GM21529 (cell line): Measurements from ENCODE around the gene ITPKA.
"Not testable (repeated sequence)": the region's sequence is repeated elsewhere in the genome, so short reads cannot be mapped to it uniquely, and the experiment has no call there.

ENCODE experiments used
- ATAC-seq: cut with Tn5 transposase; IDR thresholded peaks from one replicate; pipeline ENCODE4 v1.9.1; 2021; ENCODE audit not compliant: unreplicated experiment

The ITPKA gene

DNA sequence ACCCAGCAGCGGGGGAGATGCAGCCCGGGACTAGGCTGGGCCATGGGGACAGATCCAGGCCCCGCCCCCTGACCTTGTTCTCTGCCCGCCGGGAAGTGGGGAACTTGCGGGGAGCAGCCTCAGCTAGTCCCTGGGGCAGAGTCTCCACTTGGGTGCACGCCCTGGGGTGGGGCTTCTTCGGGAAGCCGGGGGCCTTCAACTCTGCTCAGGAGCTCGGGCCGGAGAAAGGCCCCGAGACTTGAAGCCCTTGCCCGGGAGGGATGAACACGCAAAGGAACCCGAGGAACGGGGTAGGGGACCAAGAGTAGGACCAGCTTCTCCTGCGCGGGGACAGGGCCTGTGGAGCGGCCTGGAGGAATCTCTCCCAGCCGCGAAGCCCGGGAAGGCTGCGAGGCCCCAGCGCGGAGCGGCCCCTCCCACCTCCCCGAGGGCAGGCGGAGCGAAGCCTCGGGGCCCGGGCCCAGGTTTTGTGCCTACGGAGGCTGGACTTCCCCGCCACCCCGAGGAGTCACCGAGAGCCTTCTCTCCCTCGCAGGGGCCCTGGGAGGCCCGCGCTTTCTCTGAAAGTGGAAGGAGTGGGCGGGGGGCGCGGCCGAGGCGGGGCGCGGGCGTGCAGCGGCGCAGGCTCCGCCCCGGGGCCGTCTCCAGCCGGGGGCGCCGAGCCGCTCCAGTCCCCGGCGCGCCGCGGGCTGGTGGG, at the start of gene ITPKA:
Gene ITPKA (plus strand): TSS at position 670 of the 697 bp plus-strand sequence. CDS start 54 bp downstream, outside the sequence.
- ATAC-seq = peak; percentile 73

DNA sequence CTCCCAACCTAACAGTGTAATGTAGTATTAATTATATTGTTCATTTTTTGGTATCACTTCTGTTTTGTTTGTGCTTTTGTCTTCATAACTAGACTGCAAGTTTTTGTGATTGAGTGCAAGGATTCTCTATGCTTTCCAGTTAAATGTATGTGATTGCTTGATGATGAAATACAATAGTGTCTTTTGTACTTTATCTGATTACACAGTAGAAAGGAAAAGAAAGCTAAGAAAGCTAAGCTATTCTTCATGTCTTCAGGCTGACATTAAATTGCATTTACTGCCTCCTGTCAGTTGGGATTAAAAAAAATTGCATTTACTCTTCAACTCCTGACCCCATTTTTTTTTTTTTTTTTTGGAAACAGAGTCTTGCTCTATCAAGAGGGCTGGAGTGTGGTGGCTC, 48.3 kb upstream of the ITPKA start:
- no peak for ATAC-seq

DNA sequence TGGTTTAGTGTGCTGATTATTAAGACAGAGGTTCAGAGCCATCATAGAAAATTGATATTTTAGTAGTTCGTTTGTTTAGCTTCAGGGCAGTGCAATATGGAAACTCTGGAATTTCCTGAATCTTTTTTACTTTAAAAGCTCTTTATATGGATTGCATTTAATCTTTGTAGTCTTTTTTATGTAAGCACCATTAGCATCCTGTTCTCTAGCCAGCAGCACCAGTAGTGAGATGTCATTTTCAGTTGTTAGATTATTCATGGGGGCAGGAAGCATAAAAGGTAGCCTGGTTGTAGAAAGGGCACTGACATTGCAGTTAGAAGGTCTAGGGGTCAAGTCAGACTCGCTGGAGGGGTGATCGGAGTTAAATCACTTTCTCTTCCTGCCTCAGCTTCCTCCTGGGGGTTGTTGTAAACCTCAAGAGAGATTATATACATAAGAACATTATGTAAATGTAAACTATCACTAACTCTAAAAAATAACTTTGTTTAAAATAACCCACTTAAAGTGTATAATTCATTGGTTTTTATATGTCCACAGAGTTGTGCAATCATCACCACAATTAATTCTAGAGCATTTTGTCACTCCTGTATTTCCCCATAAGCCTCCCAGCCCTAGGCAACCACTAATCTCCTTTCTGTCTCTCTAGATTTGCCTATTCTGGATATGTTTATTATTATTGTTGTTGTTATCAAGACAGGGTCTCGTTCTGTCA, 31.4 kb upstream of the ITPKA start:
- no peak for ATAC-seq

DNA sequence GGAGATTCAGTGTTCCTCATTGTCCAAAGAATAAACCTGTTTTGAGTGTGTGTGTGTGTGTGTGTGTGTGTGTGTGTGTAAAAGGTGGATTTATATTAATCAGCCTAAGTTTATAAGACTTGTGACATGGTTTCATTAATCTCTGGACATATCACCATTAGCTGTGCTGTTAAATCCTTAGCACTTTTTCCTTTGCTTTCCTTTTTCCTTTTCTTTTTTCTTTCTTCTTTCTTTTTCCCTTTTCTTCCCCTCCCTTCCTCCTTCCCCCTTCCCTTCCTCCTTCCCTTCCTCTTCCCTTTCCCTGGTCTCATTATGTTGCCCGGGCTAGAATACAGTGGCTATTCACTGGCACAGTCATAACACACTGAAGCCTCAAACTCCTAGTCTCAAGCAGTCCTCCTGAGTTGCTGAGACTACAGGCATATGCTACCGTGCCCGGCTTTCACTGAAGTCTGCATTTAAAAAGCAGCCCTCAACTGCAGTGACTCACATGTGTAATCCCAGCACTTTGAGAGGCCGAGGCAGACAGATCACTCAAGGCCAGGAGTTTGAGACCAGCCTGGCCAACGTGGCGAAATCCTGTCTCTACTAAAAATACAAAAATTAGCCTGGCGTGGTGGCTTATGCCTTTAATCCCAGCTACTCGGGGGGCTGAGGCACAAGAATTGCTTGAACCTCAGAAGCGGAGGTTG, 28.6 kb upstream of the ITPKA start:
- ATAC-seq = no peak

DNA sequence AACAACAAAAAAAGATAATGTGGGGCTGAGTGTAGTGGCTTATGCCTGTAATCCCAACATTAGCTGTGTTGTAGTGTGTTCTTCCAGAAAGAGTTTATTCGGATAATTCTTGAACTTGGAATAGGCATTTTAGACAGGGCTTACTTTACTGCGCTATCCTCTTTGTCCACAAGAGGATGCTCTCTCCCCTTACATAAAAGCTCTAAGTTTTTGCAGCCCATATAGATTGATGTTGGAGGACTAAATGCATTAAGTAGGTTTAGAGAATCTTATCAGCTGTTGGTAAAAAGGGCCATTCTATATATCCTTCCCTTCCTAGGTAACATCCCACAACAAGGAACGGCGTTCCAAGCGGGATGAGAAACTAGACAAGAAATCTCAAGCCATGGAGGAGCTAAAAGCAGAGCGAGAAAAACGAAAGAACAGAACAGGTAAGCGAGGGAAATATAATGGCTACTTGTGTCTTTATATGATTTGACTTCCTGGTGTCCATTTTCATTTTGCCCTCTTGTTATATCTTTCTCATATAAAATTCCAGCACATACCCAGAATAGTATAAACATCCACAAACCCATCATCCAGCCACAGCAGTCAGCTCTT, 27.8 kb upstream of the ITPKA start:
- ATAC-seq = no peak

DNA sequence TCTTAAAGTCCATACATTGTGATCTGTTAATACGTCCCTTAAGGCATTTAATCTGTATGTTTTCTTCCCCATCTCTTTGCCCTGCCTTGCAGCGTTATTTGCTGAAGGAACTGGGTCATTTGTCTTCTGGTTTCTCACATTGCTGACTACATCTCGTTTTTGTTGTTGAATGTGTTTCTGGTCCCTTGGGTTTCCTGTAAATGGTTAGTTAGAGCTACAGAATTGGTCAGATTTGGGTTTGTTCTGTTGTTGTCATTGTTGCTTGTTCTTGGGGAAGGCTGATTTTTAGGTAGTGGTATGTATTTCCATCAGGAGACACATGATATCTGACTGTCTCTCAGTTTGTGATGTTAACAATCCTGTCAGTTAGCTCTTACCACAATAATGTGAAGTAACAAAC, 27.0 kb upstream of the ITPKA start:
- no peak for ATAC-seq

DNA sequence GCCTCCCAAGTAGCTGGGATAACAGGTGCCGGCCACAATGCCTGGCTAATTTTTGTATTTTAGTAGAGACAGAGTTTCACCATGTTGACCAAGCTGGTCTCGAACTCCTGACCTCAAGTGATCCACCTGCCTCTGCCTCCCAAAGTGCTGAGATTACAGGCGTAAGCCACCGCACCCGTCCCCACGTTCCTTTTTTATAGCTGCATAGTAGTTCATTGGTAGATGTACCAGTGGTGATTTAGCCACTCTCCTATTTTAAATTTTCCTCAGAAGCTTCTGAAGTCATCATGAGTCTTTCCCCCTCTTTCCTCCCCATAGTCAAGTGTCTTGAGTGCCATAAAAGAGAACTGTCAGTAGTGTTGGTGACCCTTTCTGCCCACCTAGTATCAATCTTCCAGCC, 24.0 kb upstream of the ITPKA start:
- ATAC-seq = not testable (repeated sequence)

DNA sequence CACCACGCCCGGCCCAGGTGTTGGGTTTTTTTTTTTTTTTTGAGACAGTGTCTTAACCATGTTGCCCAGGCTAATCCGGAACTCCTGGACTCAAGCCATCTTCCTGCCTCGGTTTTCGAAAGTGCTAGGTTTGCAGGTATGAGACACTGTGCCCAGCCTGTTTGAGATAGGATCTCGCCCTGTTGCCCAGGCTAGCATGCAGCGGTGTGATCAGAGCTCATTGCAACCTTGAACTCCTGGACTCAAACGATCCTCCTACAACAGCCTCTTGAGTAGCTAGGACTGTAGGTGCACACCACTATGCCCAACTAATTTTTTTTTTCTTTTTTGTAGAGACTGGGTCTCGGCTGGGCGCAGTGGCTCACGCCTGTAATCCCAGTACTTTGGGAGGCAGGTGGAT, 20.3 kb upstream of the ITPKA start:
- no peak for ATAC-seq

DNA sequence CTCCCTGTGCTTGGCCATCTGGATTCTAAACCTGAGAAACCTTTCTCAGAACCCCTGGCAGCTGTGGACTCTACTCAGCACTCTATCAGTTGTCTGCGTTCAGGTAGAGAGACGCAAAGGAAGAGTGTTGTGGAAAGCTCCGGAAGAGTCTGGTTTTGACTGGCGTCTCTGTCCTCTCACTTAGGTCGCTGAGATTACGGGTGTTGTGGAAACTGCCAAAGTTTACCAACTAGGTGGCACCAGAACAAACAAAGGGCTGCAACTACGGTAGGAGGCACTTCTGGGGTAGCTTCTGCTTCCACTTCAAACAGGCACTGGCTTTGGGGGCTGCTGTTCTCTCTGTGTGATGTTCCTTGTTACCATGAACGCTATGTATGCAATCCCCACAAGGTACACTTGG, 19.2 kb upstream of the ITPKA start:
- ATAC-seq = no peak

DNA sequence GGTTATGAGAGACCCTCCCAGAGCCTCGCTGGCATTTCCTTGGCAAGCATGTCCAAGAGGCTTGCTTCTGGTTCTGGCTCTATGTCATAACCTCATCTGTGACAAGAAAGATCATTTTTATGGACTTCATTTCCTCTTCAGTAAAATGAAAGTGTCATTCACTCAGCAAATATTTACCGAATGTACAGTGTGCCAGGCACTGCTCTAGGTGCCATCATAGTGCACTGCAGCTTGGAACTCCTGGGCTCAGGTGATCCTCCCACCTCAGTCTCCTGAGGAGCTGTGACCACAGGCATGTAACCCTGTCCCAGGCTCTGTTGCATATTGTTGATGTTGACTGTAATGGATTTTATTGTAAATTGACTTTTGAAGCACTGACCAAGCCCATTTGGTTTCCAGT, 18.7 kb upstream of the ITPKA start:
- ATAC-seq = no peak

DNA sequence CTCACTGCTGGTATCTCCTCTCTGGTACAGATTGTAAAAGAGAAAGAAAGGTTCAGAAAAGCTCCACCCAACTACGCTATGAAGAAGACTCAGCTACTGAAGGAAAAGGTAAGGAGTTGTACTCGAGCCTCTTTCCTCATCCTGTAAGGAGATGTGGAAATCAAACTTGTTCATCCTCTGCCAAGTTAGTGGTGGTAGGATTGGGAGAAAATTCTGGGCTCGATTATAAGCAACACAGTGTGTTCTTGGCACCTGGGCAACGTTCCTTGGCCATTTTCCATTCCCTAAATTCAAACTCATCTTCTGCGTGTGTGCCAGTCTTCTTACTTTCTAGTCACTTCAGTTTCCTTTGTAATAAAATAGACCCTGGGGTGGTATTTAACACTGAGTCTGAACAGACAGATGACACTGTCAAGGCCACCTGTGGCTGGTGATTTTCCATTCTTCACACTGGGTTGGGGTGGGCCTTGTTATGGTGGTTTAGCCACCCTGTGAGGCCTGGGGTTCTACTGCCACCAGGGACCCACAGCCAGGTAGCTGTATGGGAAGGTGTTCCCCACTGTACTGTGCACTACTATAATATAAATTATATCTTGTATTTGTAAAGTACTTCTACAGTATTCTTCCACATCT, 17.1 kb upstream of the ITPKA start:
- no peak for ATAC-seq

DNA sequence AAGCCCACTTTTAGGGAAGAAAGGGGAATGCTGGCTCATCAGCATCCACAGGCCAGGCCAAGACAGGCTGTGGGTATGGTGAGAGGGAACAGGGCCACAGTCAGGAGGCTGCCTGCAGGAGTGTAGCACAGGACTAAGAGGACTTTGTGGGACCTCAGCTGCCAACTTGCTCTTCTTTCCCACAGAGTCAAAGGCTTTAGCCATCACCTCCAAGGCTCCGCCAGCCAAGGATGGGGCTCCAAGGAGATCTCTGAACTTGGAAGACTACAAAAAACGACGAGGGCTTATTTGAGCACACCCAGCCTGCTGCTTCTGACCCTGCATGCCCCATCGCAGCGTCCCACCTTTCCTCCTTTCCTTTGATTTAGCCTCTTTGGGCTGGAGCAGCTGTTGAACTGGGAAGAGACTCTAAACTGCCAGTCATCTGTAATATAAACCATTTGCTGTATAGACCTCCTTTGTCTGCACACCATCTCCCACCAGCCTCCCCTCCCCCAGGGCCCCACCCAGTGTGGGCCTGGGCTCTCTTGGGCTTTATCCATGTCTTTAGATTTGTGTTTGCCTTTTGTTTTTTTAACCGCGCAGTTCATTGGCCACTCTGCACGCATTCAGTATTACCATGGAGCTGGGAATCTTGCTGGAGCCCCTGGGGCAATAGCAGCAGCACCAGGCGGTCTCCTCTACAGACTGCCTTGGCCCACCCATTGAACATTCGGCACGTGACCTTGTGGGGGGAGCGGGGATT, 13.1 kb upstream of the ITPKA start:
- no peak for ATAC-seq

DNA sequence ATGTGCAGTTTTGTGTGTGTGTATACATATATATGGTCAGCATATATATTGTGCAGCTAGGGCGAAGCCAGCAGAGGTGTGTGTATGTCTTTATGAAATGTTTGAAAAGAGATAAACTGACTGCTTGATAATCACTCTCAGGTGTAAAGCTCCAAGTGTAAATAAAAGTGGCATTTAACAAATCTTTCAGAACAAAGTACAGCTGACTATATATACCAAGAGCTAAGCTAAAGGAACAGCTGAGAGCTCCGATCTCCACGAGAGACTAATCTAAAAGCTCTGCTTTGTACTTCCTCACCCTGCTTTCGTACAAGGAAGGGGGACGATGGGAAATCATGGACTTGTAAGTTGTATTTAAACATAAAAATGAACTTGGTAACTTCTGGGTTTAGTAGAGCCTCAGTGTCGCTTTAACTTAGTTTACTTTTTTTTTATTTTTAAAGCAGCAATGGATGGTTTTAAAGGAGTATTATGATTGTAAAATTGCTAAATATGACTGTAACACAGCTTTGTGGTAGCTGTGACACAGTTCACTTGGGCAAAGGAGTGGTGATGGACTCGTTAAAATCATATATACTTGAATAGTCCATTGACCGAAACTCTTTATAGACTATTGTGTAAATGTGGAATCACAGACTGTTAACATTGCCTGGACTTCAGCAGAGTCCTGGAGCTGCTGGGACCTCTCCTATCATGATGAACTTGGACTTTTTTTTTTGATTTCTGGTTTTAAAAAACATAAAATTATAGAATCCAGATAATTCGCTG, 11.4 kb upstream of the ITPKA start:
- ATAC-seq = no peak

DNA sequence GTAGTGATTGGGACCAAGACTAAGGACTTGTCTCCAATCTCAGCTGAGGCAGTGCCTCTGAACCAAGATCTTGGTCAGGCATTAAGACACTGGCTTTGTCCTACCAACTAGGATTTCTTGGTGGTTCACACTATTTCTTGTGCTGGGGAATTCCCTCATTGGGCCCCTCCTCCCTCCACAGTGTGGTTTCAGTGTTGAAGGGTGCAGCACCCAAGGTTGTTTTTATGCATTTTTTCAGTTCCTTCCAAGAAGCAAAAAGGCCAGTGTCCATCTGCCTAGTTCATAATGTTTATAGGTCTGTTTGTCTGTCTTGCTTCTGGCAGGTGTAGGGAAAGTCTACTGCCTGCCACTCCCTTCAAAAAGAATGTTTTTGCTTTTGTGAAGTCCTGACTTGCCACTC, 10.6 kb upstream of the ITPKA start:
- peak; percentile 82 for ATAC-seq

DNA sequence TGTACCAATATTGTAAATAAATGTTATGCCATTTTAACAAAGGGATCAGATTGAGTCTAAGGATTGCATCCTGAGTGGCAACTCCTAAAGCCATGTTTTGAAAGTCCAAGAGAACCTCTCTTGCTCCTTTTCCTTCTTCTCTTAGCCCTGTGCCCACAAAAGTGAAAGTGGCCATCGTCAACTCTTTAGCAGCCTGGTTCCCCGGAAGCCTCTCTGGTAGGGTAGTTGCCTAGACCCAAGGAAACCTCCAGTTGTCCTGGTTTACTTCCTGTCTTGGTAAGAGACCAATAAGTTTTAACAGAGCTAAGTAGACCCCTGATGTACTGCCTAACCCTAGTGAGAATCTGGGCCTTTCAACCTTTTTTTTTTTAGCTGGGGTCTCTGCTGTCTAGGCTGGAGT, 10.2 kb upstream of the ITPKA start:
- ATAC-seq = no peak

DNA sequence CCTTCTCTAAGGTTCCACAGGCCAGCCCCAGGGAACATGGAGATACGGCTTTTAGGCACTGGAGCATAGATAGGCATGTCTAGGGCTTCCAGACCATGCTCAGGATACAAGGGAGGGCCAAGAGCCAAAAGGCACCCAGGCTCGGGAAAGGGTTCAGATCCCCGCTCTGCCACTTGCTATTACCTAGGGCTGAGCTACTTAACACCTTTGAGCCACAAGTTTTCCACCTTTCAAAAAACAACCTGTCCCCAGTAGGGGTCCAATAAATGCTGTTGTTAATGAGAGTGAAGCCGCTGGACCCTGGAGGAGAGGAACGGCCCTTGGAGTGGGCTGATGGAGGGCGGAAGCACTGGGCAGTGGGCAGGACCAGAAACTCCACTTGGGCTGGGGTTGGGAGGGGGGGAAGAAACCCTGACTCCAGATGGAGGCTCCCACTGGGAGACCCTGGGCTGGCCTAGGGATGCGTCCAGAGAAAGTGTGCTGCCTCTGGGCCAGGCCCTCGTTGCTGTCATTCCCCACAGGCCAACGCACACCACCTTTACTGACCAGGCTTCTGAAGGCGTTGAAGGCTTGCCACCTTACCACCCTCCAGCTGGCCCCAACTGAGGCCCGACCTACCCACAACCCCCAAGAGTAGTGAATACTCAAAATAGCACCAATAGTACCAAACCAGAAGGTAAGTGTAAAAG, 8.6 kb upstream of the ITPKA start:
- no peak for ATAC-seq

DNA sequence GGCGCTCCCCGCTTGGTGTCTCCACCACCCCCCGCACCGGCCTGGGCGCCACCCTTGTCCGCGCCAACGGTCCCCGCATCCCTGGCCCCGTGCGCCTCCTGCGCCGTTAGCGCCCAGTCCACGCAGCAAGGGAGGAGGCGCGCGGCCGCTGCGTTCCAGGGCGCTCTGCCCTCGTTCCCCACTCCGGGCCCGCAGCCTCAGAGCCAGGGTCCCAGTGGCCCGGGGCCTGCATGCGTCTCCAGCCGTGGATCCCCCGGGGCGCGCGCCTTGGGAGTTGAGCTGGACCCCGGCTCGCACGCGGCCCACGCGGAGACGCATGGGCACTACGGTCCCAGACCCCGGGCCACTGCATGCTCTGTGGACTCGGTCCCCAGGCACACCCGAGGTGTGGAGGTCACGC, 7.4 kb upstream of the ITPKA start:
- no peak for ATAC-seq

DNA sequence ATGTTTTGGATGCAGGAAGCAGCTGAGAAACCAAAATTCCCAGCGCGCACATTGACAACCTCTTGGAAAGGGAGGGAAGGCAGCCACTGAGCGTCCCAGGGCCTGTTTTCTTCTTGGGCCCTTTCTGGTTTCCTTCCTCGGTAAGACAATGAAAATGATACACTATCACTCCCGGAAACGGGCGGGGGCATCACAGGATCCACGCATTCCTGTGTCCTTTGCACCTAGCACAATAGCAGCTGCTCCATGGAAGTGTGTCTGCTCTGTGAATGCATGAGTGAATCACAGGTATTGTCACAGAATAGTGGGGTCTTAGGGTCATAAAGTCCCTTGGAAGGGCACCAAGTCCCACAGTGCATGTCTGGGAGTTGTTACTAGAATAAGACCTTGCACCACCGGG, 6.3 kb upstream of the ITPKA start:
- ATAC-seq = no peak

DNA sequence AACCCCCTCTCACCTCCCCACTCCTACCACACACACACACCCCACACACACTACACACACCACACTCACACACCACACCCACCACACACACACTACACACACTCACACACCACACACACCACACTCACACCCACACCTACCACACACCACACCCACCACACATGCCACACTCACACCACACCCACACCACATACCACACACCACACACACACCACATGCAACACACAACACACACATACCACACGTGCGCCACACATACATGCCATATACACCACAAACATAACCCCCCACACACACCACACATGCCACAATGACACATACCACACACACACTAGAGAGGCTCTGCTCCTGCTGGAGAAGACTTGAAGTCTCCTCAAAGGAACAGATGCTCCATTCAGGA, 5.9 kb upstream of the ITPKA start:
- ATAC-seq = no peak
